Lung microvascular endothelial cell (primary cell): ENCODE data around the gene PER1. TPM values are rescaled to one million over a fixed set of nuclear protein-coding genes. Genes with fewer than 3 reads are reported as not detected.

ENCODE experiments used
- DNase-seq, 2 donors: peaks; one replicate each; pipeline versions ENCODE4 v3.0.0 to v3.0.0-alpha.2; 2010; ENCODE audit warnings: low read depth in 2 of 2
- total RNA-seq: library from RNA; depleted of rRNA; stranded (reverse); fragments of >200 nt; gene quantifications from 2 replicates; pipeline ENCODE4 v1.2.1, GENCODE V29; 2014

PER1 gene
- total RNA-seq, 1 donor from 2014 or later, result 10.7 TPM

DNA sequence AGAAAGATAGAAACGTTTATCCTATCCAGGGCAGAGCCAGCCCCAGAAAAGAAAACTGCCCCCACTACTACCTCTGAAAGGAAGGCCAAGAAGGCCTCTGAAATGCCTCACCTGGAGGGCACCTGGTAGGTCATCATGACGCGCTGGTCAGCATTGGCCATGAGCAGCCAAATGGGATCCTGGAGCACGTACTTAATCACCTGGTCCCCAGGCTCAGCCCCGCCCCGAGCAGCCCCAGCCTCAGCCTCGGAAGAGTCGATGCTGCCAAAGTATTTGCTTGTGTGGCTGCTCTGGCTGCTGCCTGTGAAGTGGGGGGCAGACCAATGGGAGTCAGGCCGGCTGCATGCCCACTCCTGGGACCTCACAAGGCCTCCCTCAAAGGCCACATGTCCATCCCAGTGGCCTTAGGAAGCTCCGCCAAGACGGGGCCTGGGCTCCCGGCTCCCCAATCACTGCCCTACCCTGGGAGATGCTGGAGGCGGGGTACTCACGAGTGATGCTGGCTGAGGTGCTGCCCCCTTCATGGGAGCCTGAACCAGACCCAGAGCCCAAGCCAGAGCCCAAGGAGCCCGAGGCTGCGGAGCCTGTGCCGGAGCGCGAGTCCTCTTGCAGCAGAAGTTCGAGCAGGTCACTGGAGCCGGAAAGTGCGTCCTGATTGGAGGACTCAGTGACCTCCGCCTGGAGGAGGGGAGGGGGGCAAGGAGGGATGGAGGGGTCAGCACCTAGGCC is 9.9 kb downstream of the PER1 start:
- no peak for DNase-seq

DNA sequence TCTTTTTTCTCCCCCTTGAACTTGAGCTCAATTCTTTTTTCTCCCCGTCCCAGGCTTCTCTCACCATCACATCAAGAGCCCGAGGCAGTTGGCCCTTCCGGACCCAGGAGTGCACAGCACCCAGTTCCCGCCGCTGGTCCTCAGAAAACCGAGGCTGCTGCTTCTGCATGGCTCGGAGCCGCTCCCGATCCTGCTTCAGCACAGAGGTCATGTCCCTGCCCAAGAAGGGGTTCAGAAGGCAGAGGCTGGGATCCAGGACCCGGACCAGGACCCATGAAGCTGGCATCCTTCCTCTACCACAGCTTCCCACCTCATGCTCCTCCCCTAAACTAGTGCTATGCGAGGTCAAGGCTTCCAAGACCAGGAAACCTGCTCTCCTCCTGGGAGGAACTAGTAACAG is 10.5 kb downstream of the PER1 start:
- no peak for DNase-seq

DNA sequence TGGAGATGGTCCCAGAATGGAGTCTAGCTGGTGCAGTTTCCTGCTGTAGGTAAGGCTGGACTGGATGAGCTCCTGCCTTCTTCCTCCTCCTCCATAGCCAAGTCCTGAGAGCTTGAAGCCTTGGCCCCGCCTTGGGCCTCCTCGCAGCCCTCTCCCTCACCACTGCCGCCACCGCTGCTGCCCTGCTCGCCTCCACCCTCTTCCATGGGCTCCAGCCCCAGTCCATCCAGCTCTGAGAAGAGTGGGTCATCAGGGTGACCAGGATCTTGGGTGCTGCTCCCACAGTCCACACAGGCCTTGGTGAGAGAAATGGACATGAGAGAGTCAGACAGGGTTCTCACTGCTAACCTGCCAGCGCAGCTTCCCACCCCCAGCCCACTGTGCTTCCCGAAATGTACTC is 11.2 kb downstream of the PER1 start:
- no peak for DNase-seq

DNA sequence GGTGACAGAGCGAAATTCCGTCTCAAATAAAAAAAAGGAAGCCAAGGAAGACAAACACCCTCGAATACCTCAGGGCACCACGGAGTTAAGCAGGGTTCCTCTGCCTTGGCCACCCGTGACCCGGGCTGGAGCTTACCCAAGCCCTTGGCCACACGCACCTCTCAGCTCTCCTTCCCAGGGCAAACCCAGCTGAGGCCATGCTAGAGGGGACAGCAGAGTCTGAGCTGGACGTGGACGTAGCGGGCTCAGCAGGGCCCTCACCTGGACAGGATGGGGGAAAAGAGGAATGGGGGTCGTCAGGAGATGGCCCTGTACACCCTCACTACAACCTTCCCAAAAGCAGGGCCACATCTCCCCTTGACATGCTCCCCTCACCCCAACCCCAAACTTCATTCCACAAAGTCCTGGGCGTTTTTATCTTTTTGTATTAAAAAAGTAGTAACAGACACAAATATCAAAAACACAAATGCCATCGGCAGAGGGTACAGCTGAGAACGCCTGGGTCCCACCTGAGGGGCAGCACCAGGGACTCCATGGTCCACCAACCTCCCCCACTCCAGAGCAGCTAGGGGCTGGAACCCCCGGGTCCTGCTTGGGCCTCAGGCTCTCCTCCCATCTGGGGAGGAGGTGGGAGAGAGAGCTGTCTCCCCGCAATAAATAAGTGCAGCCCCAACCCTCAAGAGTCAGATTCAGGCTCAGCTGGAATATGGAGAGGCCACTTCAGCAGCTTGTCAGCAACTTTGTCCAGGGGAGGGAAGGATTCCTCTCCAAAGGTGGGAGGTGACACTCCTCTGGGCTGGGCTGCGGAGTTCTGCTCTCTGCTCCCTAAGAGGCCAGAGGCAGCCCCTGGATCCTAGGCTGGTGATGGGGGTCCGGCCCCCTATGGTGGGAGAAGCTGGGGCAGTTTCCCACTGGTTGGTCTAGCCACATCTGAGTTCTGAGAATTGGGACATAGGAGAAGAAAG is 11.9 kb downstream of the PER1 start:
- DNase-seq, result no peak

DNA sequence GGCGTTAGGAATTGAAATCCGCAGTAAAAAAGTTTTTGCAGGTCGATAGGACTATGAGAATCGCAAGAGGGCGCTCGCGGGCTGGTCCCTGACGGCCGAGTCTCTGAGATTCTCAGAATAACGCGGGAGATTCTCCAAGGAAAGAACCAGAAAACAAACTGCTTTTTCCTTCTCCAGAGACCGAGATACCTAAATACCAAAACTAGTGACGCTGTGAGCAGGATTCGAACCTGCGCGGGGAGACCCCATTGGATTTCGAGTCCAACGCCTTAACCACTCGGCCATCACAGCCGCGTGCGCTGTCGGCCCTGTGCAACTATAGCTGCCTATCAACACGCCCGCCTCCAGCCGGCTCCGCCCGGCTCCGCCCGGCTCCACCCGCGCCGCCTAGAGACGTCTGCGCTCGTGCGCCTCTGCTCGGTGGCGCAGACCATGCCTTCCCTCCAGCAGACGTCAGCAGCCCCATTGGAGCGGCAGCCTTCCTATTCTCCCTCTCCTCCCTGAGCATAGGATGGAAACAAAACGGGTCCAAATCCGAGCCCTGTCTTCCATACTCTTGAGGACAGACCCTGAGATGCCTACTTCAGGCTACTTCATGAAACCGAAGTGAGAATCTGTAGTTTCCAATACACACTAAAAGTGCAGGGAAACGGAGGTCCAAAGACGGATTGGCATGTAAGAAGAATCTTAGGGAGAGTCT is 13.4 kb downstream of the PER1 start:
- DNase-seq, result peak; percentile 93 to 97

DNA sequence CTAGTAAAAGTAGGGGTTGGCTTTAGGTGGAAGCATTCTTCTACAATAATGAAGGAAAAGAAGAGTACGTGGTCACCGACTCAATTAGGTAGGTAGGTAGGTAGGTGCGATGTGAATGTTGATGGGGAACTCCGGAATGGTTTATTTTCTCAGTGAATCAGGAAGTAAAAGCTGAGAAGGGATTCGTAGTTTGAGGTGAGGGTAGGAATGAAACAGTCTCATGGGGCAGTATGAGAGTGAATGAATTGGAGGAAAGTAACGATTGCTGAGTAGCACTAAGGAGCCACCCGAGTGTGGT is 13.9 kb downstream of the PER1 start:
- DNase-seq, result no peak

DNA sequence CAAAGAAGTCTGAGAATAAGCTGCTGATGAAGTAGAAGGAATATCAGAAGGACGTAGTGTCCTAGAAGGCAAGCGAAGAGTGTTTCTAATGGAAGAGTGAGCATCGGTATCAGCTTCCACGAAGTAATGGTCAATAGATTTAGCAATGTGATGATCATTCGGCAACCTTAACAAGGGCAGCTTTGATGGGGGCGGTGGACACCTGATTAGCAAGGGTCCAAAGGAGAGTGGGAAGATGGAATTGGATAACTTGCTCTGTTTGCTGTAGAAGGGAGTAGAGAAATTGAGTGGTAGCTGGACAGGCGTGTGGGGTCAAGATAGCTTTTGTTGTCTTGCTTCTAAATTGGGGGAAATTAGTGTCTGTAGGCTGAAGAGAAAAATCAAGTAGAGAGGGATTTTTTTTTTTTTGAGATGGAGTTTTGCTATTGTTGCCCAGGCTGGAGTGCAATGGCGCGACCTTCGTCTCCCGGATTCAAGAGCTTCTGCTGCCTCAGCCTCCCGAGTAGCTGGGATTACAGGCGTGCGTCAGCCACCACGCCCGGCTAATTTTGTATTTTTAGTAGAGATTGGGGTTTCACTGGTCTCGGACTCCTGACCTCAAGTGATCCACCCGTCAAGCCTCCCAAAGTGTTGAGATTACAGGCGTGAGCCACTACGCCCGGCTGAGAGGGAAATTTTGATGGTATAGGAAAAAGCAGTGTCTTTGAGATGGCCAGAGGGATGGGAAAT is 14.4 kb downstream of the PER1 start:
- DNase-seq, result no peak

DNA sequence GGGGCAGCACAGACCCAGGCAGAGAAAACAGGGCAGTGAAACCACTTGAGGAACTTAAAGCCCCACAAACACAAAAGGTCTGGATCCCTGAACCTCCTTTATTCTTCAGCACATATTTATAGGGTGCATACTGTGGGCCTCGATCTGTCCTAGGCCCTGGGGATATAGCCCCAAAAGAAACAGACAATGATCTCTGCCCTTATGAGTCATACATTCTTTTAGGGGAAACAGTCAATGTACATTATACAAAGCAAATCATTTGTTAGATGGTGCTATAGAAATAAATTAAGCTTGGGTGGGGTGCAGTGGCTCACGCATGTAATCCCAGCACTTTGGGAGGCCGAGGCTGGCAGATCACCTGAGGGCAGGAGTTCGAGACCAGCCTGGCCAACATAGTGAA is 18.3 kb downstream of the PER1 start:
- DNase-seq, result no peak

DNA sequence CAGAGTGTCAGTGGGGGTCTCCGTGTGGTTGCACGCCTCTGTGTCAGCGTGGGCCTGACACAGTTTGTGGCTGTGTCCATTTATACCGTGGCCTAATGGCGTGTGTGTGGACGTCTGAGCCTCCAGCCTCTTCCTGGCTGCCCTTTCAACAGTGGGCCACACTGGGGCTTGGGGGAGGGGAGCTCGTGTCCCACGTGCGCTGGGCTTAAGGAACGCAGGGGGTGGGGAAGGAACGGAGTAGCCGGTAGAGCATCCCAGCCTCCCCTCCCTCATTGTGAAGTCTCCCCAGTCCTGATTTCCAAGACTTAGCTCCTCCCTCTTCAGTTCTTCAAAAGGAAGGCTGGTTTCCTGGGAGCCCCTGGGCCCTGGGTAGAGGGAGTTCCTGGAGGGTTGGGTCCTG is 18.8 kb downstream of the PER1 start:
- DNase-seq, result no peak

DNA sequence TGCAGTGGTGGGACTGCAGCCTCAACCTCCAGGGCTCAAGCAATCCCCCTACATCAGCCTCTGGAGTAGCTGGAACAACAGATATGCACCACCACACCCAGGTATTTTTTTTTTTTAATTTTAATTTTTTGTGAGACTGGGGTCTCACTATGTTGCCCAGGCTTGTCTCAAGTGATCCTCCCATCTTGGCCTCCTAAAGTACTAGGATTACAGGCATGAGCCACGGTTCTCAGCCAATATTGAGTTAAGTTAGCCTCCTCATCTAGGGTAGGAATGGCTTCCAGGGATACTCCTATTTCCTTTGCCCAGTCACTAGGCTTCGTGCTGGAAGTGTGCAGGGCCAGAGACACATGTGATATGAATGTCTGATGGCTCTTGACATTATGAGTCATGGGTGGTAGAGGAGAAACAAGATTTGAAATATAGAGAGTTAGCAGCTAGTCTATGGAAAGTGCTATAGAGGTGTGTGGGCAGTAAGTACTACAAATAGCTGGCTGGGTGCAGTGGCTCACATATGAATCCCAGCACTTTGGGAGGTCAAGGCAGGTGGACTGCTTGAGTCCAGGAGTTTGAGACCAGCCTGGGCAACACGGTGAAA is 20.3 kb downstream of the PER1 start:
- DNase-seq, result peak in 1 of 2 donors; percentile 51

DNA sequence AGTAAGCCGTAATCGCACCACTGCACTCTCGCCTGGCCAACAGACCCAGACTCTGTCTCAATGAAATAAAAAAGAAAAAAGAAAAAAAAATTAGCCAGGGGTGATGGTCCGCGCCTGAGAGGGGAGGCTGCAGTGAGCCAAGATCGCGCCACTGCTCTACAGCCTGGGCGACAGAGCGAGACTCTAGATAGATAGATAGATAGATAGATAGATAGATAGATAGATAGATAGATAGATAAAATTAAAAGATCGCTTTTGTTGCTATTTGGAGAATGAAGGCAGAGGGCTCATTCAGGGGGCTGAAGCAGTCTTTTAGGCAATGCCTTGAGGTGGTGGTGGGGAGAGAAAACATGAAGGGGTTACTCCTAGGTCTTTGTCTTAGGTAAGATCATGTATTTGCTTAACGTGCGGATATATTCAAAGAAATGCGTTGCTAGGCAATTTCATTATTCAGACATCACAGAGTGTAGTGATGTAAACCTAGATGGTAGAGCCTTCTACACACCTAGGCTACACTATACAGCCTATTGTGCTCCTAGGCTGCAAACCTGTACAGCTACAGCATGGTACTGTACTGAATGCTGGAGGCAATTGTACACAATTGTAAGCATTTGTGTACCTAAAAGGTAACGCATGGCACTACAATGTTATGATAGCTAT is 23.9 kb downstream of the PER1 start:
- DNase-seq, result no peak

DNA sequence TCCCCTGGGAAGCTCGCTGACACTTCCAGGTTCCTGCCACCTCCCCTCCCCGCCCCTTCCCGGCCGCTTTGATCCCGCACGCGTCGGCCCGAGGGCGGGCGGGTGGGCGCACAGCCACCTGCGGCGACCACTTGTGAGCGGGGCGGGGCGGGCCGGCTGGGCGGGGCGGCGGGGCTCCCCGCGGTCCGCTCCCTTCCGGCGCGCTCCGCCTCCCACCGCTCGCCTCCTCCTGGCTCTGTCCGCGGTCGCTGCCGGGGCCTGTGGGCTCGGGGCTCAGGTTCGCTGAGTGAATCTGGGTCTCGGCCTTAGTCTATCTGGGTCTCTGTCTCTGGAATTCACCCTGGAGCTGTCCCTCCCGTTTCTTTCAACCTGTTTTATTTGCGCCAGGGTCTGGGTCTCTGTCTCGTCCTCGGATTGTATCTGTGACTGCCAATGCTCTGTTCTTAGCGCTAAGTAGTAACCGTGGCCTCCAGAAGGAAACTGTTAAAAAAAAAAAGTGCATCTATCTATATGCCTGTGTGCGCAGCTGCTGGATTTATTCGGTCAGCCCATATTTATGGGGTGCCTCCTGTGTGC is 25.6 kb downstream of the PER1 start:
- peak in 1 of 2 donors; percentile 36 for DNase-seq

DNA sequence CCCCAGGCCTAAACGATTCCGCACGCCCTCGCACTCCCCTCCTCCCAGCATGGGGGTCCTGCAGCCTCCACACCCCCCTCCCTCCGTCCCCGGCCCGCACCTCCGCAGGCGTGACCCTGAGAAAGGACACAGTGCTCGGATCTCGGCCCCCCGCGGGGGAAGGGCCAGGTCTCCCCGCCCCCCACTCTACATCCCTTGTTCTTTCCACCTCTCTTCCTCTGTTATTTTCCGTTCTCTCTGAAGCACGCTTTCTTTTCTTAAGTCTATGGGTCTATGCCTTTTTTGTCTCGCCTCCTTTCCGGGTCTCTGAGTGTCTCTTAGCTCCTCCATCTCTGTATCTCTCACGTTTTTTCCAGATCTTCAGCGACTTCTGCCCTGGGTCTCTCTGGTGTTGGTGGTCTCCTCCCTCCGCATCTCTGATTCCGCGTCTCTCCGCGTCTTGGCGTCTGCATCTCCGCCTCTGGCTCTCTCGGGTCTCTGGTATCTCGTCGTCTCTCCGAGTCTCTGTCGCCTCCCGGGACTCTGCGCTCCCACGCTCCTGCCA is 26.2 kb downstream of the PER1 start:
- DNase-seq, result no peak

DNA sequence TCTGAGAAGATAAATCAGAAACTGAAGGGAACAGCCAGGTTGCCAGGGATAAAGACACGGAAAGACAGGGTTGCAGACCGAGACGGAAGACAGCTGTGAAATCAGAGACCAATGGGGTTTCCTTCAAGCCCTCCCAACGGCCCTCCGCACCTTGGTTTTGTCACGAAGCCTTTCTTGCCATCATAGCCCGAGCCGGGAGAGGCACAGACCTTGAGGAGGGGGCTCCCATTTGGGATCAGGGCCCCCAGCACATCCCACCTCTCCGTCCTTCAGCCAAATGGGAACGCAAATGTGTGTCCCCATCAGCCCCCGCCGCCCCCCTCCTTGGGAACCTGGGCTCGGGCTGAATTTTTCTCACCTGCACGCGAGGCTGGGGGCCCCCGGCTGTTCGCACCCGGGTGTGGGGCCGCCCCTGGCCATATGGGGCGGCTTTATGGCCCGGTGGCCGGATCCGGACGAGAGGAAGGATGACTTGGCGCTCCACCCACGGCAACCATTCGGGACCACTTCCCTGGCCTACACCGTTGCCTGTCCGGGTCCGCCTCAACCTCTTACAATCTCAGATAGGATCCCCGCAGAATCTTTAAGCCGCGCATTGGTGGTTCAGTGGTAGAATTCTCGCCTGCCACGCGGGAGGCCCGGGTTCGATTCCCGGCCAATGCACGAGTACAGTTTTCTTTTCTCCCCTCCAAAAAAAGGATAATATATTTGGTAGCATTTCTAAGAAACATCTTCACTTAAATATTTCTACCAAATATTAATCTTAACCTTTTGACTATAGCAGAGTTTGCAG is 26.9 kb downstream of the PER1 start:
- peak; percentile 71 to 78 for DNase-seq

DNA sequence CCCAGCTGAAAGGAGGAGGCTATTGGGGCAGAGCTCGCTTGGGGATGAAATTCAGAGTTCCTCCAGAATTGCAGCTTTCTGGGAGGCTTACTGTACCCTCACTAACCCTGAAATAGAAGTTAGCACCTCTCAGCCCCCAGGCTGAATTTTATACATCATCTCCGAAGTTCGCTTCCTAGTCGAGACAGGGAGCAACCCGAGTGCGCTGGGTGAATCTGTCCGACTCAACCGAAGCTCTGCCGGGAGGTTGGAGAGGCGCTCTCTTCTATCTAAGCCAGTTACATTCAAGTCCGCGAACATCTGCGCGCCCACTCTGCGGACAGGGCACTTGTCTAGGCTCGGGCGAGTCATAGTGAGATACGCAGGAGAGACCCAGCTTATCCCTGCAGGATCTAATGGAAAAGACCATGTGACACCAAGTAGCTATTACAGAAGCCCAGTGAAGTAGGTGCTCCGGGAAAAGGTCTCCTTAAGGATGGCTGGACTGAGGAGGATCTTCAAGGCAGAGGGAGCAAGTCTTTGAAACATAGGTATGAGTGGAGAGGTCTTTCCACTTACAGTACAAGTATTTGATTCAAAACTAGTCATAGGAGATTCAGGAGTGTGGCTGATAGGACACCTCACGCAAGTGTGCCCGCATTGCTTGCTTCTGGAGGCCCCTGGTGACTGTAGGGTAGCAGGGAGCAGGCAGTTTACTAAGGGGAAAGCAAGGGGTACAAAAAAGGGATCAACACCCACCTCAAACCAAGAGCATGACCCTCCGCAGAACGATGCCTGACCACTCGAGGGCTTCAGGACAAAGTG is 27.7 kb downstream of the PER1 start:
- peak in 1 of 2 donors; percentile 41 for DNase-seq

DNA sequence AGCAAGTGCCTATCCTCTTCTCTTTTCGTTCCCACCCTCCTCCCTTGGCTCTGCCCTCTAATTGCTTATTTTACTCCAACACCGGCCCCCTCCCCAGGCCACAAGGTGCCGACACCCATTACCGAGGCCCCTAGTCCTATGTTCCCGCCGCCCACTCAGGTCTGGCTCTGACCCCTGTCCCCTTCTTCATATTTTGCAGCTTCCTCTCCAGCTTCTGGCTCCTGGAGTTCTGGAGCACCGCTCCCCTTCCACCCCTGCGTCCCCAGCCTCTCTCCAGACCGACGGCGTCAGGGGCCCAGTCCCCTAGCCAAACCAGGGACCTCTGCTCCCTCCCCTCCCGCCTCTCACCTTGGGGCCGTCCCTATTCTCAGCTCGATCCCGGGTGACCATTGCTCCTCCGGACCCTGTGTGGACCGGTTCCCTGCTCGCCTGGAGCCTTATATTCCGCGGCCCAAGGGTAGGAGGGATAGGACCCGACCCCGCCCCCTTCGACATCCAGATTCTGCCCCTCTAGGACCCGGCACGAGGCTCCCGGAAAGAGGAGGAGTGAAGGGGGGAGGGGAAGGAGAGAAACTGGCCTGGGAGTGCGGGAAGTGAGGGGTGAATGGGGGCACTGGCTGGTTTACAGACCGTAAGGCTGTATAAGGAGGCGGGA is 28.4 kb downstream of the PER1 start, which contains the start of gene HES7:
Gene HES7, minus strand, starts transcription at position 412 of the 655 bp plus-strand sequence. Its CDS starts 22 bp downstream, at position 390.
- DNase-seq, result no peak

DNA sequence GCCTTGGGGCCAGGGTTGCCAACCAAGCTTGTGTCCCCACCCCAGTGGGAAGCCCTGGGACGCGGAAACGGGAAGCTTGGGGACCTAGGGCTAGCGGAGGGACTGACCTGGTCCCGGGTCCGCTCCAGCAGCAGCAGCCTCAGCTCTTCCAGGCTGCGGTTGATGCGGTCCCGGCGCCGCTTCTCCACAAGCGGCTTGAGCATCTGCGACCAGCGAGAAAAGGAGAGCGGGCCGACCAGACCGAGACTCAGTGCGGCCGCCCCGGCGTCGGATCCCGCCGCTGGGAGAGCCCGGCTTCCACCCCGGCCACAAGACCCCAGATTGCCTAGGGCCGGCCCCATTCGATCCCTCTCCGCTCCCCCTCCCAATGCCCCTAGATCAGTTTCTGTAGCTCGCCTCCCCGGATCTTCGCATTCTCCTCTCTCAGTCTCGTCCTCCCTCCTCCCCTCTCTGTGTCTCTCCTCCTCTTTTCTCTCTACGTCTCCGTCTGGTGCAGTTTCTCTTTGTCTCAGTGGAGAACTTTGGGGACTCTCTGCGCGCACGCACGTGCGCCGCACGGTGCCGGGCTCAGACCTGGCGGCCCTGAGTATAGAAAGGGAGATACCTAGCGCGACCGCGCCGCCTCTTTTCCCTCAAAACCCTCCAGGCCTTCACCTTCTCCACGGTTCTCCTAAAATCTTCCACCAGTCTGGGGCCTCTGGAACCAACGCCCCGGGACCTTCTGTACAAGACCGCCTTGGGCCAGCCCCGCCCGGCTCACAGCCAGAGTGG is 29.1 kb downstream of the PER1 start:
- DNase-seq, result peak in 1 of 2 donors; percentile 44
